ENCODE measurements around the gene ADGRF4.

Gene ADGRF4

GRCh38 chr6:47655719-47656595 lies 42.4 kb upstream of the ADGRF4 start:
- no peak overlapping the region for H3K4me3 ChIP-seq (replicated peaks; ENCODE audit: low read depth, low read length)

GRCh38 chr6:47661960-47662359 lies 36.4 kb upstream of the ADGRF4 start:
- H3K27me3 ChIP-seq (replicated peaks; ENCODE audit: control insufficient read depth, insufficient read depth, low read length), result no peaks in the 10 kb centered on the region
- TF ChIP-seq CTCF (IDR thresholded peaks at IDR 0.05; ENCODE audit: insufficient read depth, low read length, poor library complexity, severe bottlenecking), result no peak
- no peaks in the 10 kb centered on the region for H3K36me3 ChIP-seq (ENCODE audit: control insufficient read depth, insufficient read depth, low read length)
- DNase-seq (ENCODE audit: extremely low read depth, insufficient read length), result no peak
- H3K4me3 ChIP-seq (replicated peaks; ENCODE audit: low read depth, low read length), result no peak overlapping the region

More at GRCh38 chr6:47655719-47656595, 42.4 kb upstream of the ADGRF4 start:
- no peak for TF ChIP-seq CTCF (IDR thresholded peaks at IDR 0.05; ENCODE audit: insufficient read depth, low read length, poor library complexity, severe bottlenecking)
- Histone ChIP-seq H3K27me3 (replicated peaks; ENCODE audit: control insufficient read depth, insufficient read depth, low read length) (no peaks in the 10 kb centered on the region), H3K36me3 (ENCODE audit: control insufficient read depth, insufficient read depth, low read length) (no peaks in the 10 kb centered on the region)
- no peak for DNase-seq (ENCODE audit: extremely low read depth, insufficient read length)

GRCh38 chr6:47663462-47664216 lies 34.7 kb upstream of the ADGRF4 start:
- DNase-seq (ENCODE audit: extremely low read depth, insufficient read length), result no peak
- Histone ChIP-seq H3K4me3 (replicated peaks; ENCODE audit: low read depth, low read length) (no peak overlapping the region), H3K36me3 (ENCODE audit: control insufficient read depth, insufficient read depth, low read length) (no peaks in the 10 kb centered on the region), H3K27me3 (replicated peaks; ENCODE audit: control insufficient read depth, insufficient read depth, low read length) (no peaks in the 10 kb centered on the region)
- no peak for TF ChIP-seq CTCF (IDR thresholded peaks at IDR 0.05; ENCODE audit: insufficient read depth, low read length, poor library complexity, severe bottlenecking)

- no peak overlapping the region for H3K4me3 ChIP-seq (replicated peaks; ENCODE audit: low read depth, low read length)
- H3K36me3 ChIP-seq (ENCODE audit: control insufficient read depth, insufficient read depth, low read length), result no peaks in the 10 kb centered on the region
- TF ChIP-seq CTCF (IDR thresholded peaks at IDR 0.05; ENCODE audit: insufficient read depth, low read length, poor library complexity, severe bottlenecking), result no peak
- no peaks in the 10 kb centered on the region for H3K27me3 ChIP-seq (replicated peaks; ENCODE audit: control insufficient read depth, insufficient read depth, low read length)
- DNase-seq (ENCODE audit: extremely low read depth, insufficient read length), result no peak
Measured at GRCh38 chr6:47665112-47665511, 33.3 kb upstream of the ADGRF4 start.

- no peak for TF ChIP-seq CTCF (IDR thresholded peaks at IDR 0.05; ENCODE audit: insufficient read depth, low read length, poor library complexity, severe bottlenecking)
- Histone ChIP-seq H3K27me3 (replicated peaks; ENCODE audit: control insufficient read depth, insufficient read depth, low read length) (no peaks in the 10 kb centered on the region), H3K36me3 (ENCODE audit: control insufficient read depth, insufficient read depth, low read length) (no peaks in the 10 kb centered on the region), H3K4me3 (replicated peaks; ENCODE audit: low read depth, low read length) (no peak overlapping the region)
- DNase-seq (ENCODE audit: extremely low read depth, insufficient read length), result no peak
Measured at GRCh38 chr6:47669684-47670513, 28.5 kb upstream of the ADGRF4 start.

Data from GM06990 (cell line).